GM06990 (cell line): ENCODE measurements around the gene GNPTG.

Experiments
- DNase-seq: peaks from one replicate; pipeline ENCODE4 v3.0.0-alpha.2; 2011; ENCODE audit not compliant: insufficient read length; ENCODE audit errors: extremely low read depth
- H3K27me3 ChIP-seq: replicated peaks from 2 replicates; pipeline ENCODE4 v1.6.0; 2011; ENCODE audit warnings: low read length; ENCODE audit not compliant: control insufficient read depth, insufficient read depth
- H3K36me3 ChIP-seq: 2 replicates; pipeline ENCODE4 v1.5.1; 2011; ENCODE audit warnings: low read length; ENCODE audit not compliant: control insufficient read depth, insufficient read depth
- H3K4me3 ChIP-seq: replicated peaks from 2 replicates; pipeline ENCODE4 v1.5.1; 2011; ENCODE audit warnings: low read depth, mild to moderate bottlenecking, control low read depth, low read length
- CTCF ChIP-seq: IDR thresholded peaks from 2 replicates; pipeline ENCODE4 v1.5.1; 2011; ENCODE audit warnings: low read length, control low read depth, mild to moderate bottlenecking, inconsistent platforms; ENCODE audit not compliant: insufficient read depth, poor library complexity, severe bottlenecking

GNPTG gene

GRCh38 chr16:1333854-1334700 is 17.7 kb upstream of the GNPTG start:
- TF ChIP-seq CTCF, result no peak
- peaks cover 3% of the 10 kb centered on the region; the same call in 1 of the 2 replicates for H3K27me3 ChIP-seq
- no peaks in the 10 kb centered on the region for H3K36me3 ChIP-seq
- no peak for DNase-seq
- no peak overlapping the region for H3K4me3 ChIP-seq

GRCh38 chr16:1334739-1335138 is 17.0 kb upstream of the GNPTG start:
- TF ChIP-seq CTCF, result no peak
- H3K27me3 ChIP-seq, result peaks cover 3% of the 10 kb centered on the region; the same call in 1 of the 2 replicates
- H3K36me3 ChIP-seq, result no peaks in the 10 kb centered on the region
- H3K4me3 ChIP-seq, result no peak overlapping the region
- no peak for DNase-seq

- H3K27me3 ChIP-seq, result peaks cover 3% of the 10 kb centered on the region; the same call in 1 of the 2 replicates
- H3K4me3 ChIP-seq, result no peak overlapping the region
- no peak for TF ChIP-seq CTCF
- no peak for DNase-seq
- no peaks in the 10 kb centered on the region for H3K36me3 ChIP-seq
Measured at GRCh38 chr16:1335211-1335971, 16.3 kb upstream of the GNPTG start.

GRCh38 chr16:1335996-1336395 is 15.7 kb upstream of the GNPTG start:
- Histone ChIP-seq H3K36me3 (no peaks in the 10 kb centered on the region), H3K27me3 (peaks cover 3% of the 10 kb centered on the region; the same call in 1 of the 2 replicates), H3K4me3 (no peak overlapping the region)
- peak; percentile 15 for TF ChIP-seq CTCF
- no peak for DNase-seq

GRCh38 chr16:1336619-1337018 is 15.1 kb upstream of the GNPTG start:
- Histone ChIP-seq H3K4me3 (no peak overlapping the region), H3K36me3 (no peaks in the 10 kb centered on the region), H3K27me3 (peaks cover 3% of the 10 kb centered on the region; the same call in 1 of the 2 replicates)
- no peak for TF ChIP-seq CTCF
- DNase-seq, result no peak
